PC-9 (cell line): ENCODE measurements around the gene ATXN7L2. TPM values are rescaled to one million over a fixed set of nuclear protein-coding genes. Genes with fewer than 3 reads are reported as not detected.

Experiments used
- BruUV-seq: library from RNA; stranded (reverse); fragments of 400-500 nt; replicated peaks from 2 replicates; lab custom pipeline; 2021; lab: Mats Ljungman, UMichigan
- CTCF ChIA-PET: fragments of 300-600 bp; sonication (Branson Sonifier 250); formaldehyde crosslinking; loops from one replicate; lab custom pipeline; 2022; ENCODE audit warnings: antibody characterized with exemption; lab: Charles Lee
- POLR2A ChIA-PET: fragments of 300-600 bp; sonication (Branson Sonifier 250); formaldehyde crosslinking; loops from one replicate; lab custom pipeline; 2022; ENCODE audit warnings: antibody characterized with exemption; ENCODE audit not compliant: unreplicated experiment; lab: Charles Lee
- DNase-seq, 2 experiments: peaks; one replicate each; pipeline versions ENCODE4 v3.0.0 to v3.0.0-alpha.2; 2015 to 2022; ENCODE audit warnings: mixed read lengths in 1 of 2
- H2AFZ ChIP-seq: fragments of 200-600 bp; sonication (generic); 2 replicates; pipeline ENCODE4 v1.8.1; 2017; ENCODE audit warnings: antibody characterized with exemption
- H3F3A ChIP-seq: fragments of 200-600 bp; sonication (generic); 2 replicates; pipeline ENCODE4 v1.8.1; 2017; ENCODE audit warnings: antibody characterized with exemption, mild to moderate bottlenecking, low read depth; ENCODE audit not compliant: insufficient read depth
- H3K27ac ChIP-seq: fragments of 200-600 bp; sonication (generic); 2 replicates; pipeline ENCODE4 v1.6.1; 2016; ENCODE audit warnings: mixed run types
- H3K27me3 ChIP-seq: fragments of 200-600 bp; sonication (generic); 2 replicates; pipeline ENCODE4 v1.6.1; 2016; ENCODE audit warnings: low read depth, mixed run types; ENCODE audit not compliant: insufficient read depth
- H3K36me3 ChIP-seq: fragments of 200-600 bp; sonication (generic); 2 replicates; pipeline ENCODE4 v1.6.1; 2016; ENCODE audit warnings: low read depth, mixed run types
- H3K4me1 ChIP-seq: fragments of 200-600 bp; sonication (generic); replicated peaks from 2 replicates; pipeline ENCODE4 v1.6.1; 2016; ENCODE audit warnings: mixed run types; ENCODE audit not compliant: insufficient read depth
- H3K4me2 ChIP-seq: fragments of 200-600 bp; sonication (generic); 2 replicates; pipeline ENCODE4 v1.6.1; 2017; ENCODE audit warnings: mixed run types
- H3K4me3 ChIP-seq: fragments of 200-600 bp; sonication (generic); 2 replicates; pipeline ENCODE4 v1.6.1; 2016; ENCODE audit warnings: mixed run types
- H3K79me2 ChIP-seq: fragments of 200-600 bp; sonication (generic); 2 replicates; pipeline ENCODE4 v1.6.1; 2017; ENCODE audit warnings: low read depth, mixed run types
- H3K9me2 ChIP-seq: fragments of 200-600 bp; sonication (generic); 2 replicates; pipeline ENCODE4 v1.8.1; 2017; ENCODE audit warnings: mild to moderate bottlenecking; ENCODE audit not compliant: insufficient read depth
- H3K9me3 ChIP-seq: fragments of 200-600 bp; sonication (generic); 2 replicates; pipeline ENCODE4 v1.8.1; 2016; ENCODE audit warnings: low read depth; ENCODE audit not compliant: insufficient read depth
- H4K20me1 ChIP-seq: fragments of 200-600 bp; sonication (generic); 2 replicates; pipeline ENCODE4 v1.8.1; 2017; ENCODE audit not compliant: insufficient read depth
- EZH2 ChIP-seq: fragments of 200-600 bp; sonication (generic); IDR thresholded peaks from 2 replicates; pipeline ENCODE4 v1.8.0; 2017; ENCODE audit warnings: antibody characterized with exemption, low read depth
- intact Hi-C: fragments of 100-400 bp; cut with micrococcal nuclease; formaldehyde crosslinking; loops from one replicate; pipeline ENCODE4 v1.10.0; 2022; ENCODE audit not compliant: unreplicated experiment
- total RNA-seq: library from RNA; stranded (reverse); gene quantifications from 2 replicates; pipeline ENCODE4 v1.2.3, GENCODE V29; 2021
- TF ChIP-seq, protein P1 (sequence below): fragments of 200-600 bp; sonication (generic); conservative IDR thresholded peaks from 2 replicates; pipeline ENCODE4 v1.6.1; 2017; ENCODE audit warnings: mixed run types, antibody characterized with exemption, mild to moderate bottlenecking, moderate library complexity

Gene ATXN7L2
- total RNA-seq, 1 experiment from 2014 or later, result 4.7 TPM

DNA sequence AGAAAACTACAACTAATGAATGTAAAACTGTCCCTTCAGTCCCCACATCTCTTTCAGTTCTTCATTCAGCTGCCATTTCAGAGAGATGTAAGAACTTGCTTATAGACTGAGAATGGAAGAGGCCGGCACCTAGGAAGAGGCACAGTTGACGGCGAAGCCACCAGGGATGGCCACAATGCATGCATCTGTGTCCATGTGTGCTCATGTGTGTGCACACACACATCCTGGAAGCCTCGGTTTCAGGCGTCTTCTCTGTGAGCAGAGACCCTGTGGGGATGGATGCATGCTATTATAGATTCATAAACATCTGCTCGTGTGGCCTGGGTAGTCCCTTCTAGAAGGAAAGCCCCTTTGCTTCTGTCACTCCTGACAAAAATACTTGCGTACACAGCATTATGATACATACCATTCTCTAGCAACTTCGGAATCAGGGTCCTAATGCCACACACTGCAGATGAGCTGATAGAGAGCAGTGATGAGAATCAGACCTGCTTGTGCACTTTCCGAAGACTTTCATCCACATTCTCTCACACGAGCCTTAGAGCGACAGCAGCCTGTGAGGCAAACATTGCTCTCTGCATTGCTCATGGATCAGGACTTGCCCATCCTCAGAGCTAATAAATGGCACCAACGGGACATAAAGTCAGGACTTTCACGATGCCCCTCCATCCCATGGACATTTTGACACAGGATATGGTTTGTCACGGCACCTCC, 43.5 kb downstream of the ATXN7L2 start:
- CTCF ChIA-PET, result no interaction called here
- no TSS peak for BruUV-seq

DNA sequence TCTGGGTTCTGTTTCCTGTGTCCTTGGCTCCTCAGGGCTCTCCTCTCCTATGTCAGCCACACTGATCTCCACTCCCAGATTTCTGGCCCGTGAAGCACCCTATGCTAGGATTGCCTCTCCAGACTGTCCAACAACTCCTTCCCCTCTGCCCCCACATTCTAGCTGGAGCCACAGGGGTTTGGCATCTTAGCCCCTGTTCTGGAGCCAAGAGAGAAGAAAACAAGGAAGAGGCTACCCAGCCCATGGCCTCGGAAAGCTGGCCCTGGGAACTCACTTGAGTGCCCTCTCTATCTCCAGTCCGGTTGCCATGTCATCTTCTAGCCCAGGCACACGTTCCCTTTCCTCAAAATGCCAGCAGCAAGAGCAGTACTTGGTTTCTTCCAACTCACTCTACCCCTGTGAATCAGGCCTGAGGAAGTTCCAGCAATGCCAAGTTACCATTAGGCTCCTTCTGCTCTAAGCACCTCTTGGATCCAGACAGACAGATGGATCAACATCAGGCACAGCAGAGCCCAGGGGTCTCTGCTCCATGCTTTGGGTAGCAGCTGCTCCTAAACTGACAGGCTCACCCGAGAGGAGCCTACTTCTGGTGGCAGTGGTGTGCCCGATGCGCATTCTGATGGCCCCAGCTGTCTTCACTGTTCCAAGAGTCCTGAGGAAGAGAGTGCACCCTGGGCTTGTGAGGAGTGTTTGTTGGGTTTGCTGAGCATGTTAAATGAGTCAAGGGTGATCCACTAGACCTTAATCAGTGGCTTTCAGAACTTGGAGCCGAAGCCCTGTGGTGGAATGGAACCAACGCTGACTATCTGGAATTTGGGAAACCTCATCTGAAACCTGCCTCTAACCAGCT, 44.4 kb downstream of the ATXN7L2 start:
- ChIA-PET CTCF (no interaction called here), POLR2A (no interaction called here)

More for the DNA sequence above, 43.5 kb downstream of the ATXN7L2 start:
- no peaks in the 10 kb centered on the region for H3K9me2 ChIP-seq
- H4K20me1 ChIP-seq, result no peaks in the 10 kb centered on the region
- DNase-seq, result no peak
- no peak overlapping the region for H2AFZ ChIP-seq
- H3K9me3 ChIP-seq, result no peaks in the 10 kb centered on the region
- intact Hi-C loops, result no loop called here
- H3K4me3 ChIP-seq, result no peak overlapping the region
- peaks cover 26% of the 10 kb centered on the region for H3K27me3 ChIP-seq
- H3K36me3 ChIP-seq, result no peaks in the 10 kb centered on the region
- POLR2A ChIA-PET, result no interaction called here
- no peaks in the 10 kb centered on the region for H3K79me2 ChIP-seq
- TF ChIP-seq, protein P1, sequence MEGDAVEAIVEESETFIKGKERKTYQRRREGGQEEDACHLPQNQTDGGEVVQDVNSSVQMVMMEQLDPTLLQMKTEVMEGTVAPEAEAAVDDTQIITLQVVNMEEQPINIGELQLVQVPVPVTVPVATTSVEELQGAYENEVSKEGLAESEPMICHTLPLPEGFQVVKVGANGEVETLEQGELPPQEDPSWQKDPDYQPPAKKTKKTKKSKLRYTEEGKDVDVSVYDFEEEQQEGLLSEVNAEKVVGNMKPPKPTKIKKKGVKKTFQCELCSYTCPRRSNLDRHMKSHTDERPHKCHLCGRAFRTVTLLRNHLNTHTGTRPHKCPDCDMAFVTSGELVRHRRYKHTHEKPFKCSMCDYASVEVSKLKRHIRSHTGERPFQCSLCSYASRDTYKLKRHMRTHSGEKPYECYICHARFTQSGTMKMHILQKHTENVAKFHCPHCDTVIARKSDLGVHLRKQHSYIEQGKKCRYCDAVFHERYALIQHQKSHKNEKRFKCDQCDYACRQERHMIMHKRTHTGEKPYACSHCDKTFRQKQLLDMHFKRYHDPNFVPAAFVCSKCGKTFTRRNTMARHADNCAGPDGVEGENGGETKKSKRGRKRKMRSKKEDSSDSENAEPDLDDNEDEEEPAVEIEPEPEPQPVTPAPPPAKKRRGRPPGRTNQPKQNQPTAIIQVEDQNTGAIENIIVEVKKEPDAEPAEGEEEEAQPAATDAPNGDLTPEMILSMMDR, result no peak
- no peak for TF ChIP-seq EZH2
- no peak overlapping the region for H3K4me2 ChIP-seq
- no peak overlapping the region for H3K27ac ChIP-seq
- no peaks in the 10 kb centered on the region for H3F3A ChIP-seq
- no peaks in the 10 kb centered on the region for H3K4me1 ChIP-seq

DNA sequence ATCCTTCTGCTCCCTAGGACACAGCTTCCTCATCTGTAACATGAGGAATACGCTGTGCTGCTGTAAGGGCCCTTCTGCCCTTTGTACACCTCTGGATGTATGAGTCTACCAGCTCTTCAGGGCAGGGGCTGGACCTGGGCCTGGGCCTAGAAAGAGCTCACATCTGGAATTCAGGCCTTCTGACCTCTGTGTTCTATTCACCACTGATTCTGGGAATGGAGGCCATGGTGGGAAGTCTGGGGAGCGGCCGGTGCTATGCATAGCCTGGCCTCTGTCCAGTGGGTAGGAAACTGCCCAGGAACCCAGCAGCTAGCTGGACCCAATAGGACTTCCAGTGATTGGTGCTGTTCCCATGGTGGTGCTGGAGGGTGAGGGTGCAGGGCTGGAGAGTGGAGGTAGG, 45.0 kb downstream of the ATXN7L2 start:
- no peak for DNase-seq
- H2AFZ ChIP-seq, result no peak overlapping the region
- no peaks in the 10 kb centered on the region for H3K9me3 ChIP-seq
- intact Hi-C loops, result no loop called here
- H3K27me3 ChIP-seq, result peaks cover 18% of the 10 kb centered on the region
- H3K9me2 ChIP-seq, result no peaks in the 10 kb centered on the region
- TF ChIP-seq, protein P1, result no peak
- no peak for TF ChIP-seq EZH2
- no TSS peak for BruUV-seq
- no peaks in the 10 kb centered on the region for H3K36me3 ChIP-seq
- H3K4me1 ChIP-seq, result no peaks in the 10 kb centered on the region
- POLR2A ChIA-PET, result no interaction called here
- H3K4me2 ChIP-seq, result no peak overlapping the region
- H3K79me2 ChIP-seq, result no peaks in the 10 kb centered on the region
- peaks cover 5% of the 10 kb centered on the region; the same call in 1 of the 2 replicates for H3F3A ChIP-seq
- no peaks in the 10 kb centered on the region for H4K20me1 ChIP-seq
- CTCF ChIA-PET, result interaction anchor here (1.0 kb wide), 1 partner anchor 38 kb away, joined by 3 read pairs; no protein-coding TSS in a partner anchor
- H3K4me3 ChIP-seq, result no peak overlapping the region
- no peak overlapping the region for H3K27ac ChIP-seq

More for the DNA sequence above, 44.4 kb downstream of the ATXN7L2 start:
- no peaks in the 10 kb centered on the region for H3K9me3 ChIP-seq
- H3K27ac ChIP-seq, result no peak overlapping the region
- no peak overlapping the region for H2AFZ ChIP-seq
- H3F3A ChIP-seq, result peaks cover 2% of the 10 kb centered on the region; the same call in 1 of the 2 replicates
- no peaks in the 10 kb centered on the region for H3K79me2 ChIP-seq
- no peaks in the 10 kb centered on the region for H3K4me1 ChIP-seq
- DNase-seq, result no peak
- H3K4me3 ChIP-seq, result no peak overlapping the region
- BruUV-seq, result no TSS peak
- no peak overlapping the region for H3K4me2 ChIP-seq
- TF ChIP-seq, protein P1, result no peak
- no peak for TF ChIP-seq EZH2
- no peaks in the 10 kb centered on the region for H4K20me1 ChIP-seq
- intact Hi-C loops, result no loop called here
- H3K36me3 ChIP-seq, result no peaks in the 10 kb centered on the region
- H3K9me2 ChIP-seq, result no peaks in the 10 kb centered on the region
- H3K27me3 ChIP-seq, result peaks cover 20% of the 10 kb centered on the region
